ENCODE measurements around the gene MYH16. TPM values are rescaled to one million over a fixed set of nuclear protein-coding genes. Genes with fewer than 3 reads are reported as not detected.

Gene MYH16
- total and polyA plus RNA-seq, 2 experiments from 2014 or later: not detected

- Histone ChIP-seq H4K20me1 (replicated peaks; ENCODE audit: insufficient read depth) (no peaks in the 10 kb centered on the region), H3K4me2 (no peak overlapping the region), H3K4me3 (no peak overlapping the region), H3K4me1 (ENCODE audit: insufficient read depth) (no peaks in the 10 kb centered on the region), H2AFZ (no peak overlapping the region), H3K79me2 (replicated peaks; ENCODE audit: insufficient read depth) (no peaks in the 10 kb centered on the region), H3K27me3 (ENCODE audit: insufficient read depth) (no peaks in the 10 kb centered on the region), H3K36me3 (ENCODE audit: insufficient read depth) (no peaks in the 10 kb centered on the region), H3K9me2 (ENCODE audit: insufficient read depth) (no peaks in the 10 kb centered on the region), H3F3A (replicated peaks; ENCODE audit: low read depth) (no peaks in the 10 kb centered on the region), H3K27ac (ENCODE audit: low read depth) (no peak overlapping the region)
- H3K36me3 Mint-ChIP-seq (ENCODE audit: low read depth): peaks cover 4% of the 10 kb centered on the region; the same call in 2 of the 3 replicates
- ATAC-seq: no peak
- no peak for DNase-seq (ENCODE audit: low spot score)
- no peaks in the 10 kb centered on the region for H3K4me1 Mint-ChIP-seq
- no peak overlapping the region for H3K27ac Mint-ChIP-seq
- H3K4me3 Mint-ChIP-seq: no peak overlapping the region
- peaks cover 6% of the 10 kb centered on the region for H3K27me3 Mint-ChIP-seq (ENCODE audit: insufficient read depth, low read depth, poor library complexity)
- peaks cover 4% of the 10 kb centered on the region; the same call in 2 of the 3 replicates for H3K9me3 Mint-ChIP-seq
- TF ChIP-seq EZH2 (IDR thresholded peaks at IDR 0.05; ENCODE audit: low read depth, unreplicated experiment) (no peak), NANOG (IDR thresholded peaks at IDR 0.05; ENCODE audit: borderline replicate concordance) (no peak), ETS1 (IDR thresholded peaks at IDR 0.05) (no peak), REST (IDR thresholded peaks at IDR 0.05; ENCODE audit: unreplicated experiment) (no peak), CREB1 (CRISPR knock-in tag; IDR thresholded peaks at IDR 0.05; ENCODE audit: low read depth) (no peak), EZH2phosphoT487 (IDR thresholded peaks at IDR 0.05; ENCODE audit: unreplicated experiment) (no peak), ZNF462 (CRISPR knock-in tag; IDR thresholded peaks at IDR 0.05) (no peak), ZNF331 (CRISPR knock-in tag; IDR thresholded peaks at IDR 0.05; ENCODE audit: low read depth) (no peak), ZNF114 (CRISPR knock-in tag; IDR thresholded peaks at IDR 0.05) (no peak), STAT1 (IDR thresholded peaks at IDR 0.05; ENCODE audit: unreplicated experiment) (no peak), JUNB (IDR thresholded peaks at IDR 0.05; ENCODE audit: unreplicated experiment) (no peak), POLR2AphosphoS5 (IDR thresholded peaks at IDR 0.05; ENCODE audit: low read depth) (no peak), CTCF (conservative IDR thresholded peaks at IDR 0.05; ENCODE audit: low read depth in 2 of 2) (no peak)
These were observed 35.9 kb downstream of the MYH16 start for GRCh38 chr7:99308461-99309074.
